HG02852 (cell line): ENCODE results near the gene TUT4.
A peak's percentile ranks its signal among the peaks of the same experiment; 100 is the strongest.
"Not testable (repeated sequence)": the region's sequence is repeated elsewhere in the genome, so short reads cannot be mapped to it uniquely, and the experiment has no call there.

Experiments
- ATAC-seq: cut with Tn5 transposase; IDR thresholded peaks from one replicate; pipeline ENCODE4 v1.9.1; 2021; ENCODE audit warnings: mild to moderate bottlenecking, moderate library complexity; ENCODE audit not compliant: unreplicated experiment

Gene TUT4, protein sequence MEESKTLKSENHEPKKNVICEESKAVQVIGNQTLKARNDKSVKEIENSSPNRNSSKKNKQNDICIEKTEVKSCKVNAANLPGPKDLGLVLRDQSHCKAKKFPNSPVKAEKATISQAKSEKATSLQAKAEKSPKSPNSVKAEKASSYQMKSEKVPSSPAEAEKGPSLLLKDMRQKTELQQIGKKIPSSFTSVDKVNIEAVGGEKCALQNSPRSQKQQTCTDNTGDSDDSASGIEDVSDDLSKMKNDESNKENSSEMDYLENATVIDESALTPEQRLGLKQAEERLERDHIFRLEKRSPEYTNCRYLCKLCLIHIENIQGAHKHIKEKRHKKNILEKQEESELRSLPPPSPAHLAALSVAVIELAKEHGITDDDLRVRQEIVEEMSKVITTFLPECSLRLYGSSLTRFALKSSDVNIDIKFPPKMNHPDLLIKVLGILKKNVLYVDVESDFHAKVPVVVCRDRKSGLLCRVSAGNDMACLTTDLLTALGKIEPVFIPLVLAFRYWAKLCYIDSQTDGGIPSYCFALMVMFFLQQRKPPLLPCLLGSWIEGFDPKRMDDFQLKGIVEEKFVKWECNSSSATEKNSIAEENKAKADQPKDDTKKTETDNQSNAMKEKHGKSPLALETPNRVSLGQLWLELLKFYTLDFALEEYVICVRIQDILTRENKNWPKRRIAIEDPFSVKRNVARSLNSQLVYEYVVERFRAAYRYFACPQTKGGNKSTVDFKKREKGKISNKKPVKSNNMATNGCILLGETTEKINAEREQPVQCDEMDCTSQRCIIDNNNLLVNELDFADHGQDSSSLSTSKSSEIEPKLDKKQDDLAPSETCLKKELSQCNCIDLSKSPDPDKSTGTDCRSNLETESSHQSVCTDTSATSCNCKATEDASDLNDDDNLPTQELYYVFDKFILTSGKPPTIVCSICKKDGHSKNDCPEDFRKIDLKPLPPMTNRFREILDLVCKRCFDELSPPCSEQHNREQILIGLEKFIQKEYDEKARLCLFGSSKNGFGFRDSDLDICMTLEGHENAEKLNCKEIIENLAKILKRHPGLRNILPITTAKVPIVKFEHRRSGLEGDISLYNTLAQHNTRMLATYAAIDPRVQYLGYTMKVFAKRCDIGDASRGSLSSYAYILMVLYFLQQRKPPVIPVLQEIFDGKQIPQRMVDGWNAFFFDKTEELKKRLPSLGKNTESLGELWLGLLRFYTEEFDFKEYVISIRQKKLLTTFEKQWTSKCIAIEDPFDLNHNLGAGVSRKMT (N-terminal part only)

DNA sequence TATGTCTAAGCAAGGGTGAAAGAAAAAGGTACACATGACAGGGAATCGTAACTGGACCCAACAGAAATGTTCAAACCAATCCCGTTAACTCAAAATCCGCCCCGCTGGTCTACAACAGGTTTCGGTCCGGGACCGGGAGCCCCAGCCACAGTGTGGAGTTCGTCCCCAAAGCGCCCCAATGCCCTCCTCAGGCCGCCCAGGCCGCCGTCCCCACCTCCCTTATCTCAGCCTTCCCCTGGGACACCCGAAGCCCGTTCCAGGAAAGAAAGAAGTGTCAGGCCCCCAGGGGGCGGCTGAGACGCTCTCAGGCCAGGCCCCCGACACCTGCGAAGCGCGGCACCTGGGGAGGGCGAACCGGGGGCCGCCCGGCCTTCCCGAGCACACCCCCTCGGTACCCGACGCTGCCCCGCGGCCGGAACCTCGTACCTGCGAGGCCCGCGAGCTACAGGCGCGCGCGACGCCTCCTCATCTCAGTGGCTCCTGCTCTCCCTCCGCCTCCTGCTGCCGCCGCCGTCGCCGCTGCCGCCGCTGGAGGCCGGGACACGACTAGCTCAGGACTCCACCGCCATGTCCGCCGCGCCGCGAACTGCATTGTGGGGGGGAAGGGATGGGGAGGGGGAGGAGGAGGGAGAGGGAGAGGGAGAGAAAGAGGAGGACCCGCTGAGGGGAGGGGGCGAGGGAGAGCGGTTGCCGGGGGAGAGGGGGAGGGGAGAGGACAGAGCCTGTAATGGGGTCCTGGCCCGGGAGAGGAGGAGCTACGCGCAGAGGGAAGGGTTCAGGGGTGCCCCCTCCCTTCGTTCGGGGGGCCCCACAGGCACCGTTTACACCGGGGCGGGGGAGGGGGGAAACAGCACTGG lies at the start of gene TUT4:
TUT4 (minus strand) TSS at position 588 of the 857 bp plus-strand sequence. CDS start 26,812 bp downstream, outside the sequence.
- ATAC-seq, result peak; percentile 37

DNA sequence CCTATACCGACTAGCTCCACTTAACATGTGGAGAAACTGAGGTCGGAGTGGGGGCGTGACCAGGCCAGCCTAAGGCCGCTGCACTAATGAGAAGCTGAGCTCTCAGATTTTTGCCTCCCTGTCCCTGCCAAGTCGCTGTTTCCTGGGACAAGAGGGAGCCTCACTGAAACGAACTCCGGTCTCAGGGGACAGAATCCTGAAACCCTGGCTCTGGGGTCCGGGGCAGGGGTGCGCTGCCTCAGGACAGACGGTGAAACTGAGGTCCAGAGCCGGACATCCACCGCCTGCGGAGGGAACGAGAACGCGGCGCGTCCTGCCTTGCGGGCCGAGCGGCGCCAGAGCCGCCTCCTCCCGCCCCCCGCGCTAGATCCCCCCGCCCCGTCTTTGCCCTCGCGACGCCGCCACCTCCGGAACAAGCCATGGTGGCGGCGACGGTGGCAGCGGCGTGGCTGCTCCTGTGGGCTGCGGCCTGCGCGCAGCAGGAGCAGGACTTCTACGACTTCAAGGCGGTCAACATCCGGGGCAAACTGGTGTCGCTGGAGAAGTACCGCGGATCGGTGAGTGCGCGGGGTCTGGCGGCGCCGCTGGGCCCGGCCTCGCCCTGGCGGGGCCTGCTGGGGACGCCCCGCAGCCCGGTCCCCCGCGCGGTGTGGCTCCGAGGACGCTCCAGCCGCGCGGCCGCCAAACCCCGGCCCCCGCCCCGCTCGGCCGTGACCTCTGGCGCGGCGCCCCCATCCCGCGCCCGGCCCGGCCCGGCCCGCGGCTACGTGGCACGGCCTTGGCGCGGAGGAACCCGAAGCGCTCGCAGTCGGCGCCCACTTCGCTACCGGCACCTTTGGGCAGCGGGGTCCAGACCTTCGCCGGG lies 49.3 kb upstream of the TUT4 start, which contains the start of gene GPX7:
GPX7 (plus strand) TSS at position 381 of the 865 bp plus-strand sequence; CDS start at position 420, 39 bp downstream.
- ATAC-seq, result no peak

DNA sequence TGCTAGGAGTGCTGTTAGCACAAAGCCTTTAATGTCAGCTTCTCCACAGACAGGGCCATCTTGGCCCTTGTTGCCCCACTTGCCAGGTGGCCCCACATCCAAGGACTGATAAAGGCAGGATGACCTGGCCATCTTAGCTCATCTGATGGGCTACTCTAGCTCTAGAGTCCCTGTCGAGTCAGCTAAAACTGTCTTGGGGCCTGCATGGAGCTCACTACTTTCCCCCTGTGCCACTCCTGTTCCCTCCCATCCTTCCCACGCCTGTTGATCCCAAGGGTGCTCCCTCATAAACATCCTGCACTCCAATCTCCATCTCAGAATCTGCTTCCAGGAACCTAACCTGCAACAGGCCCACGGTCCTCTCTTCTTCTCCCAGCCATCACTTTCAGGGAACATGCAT lies 48.6 kb upstream of the TUT4 start:
- no peak for ATAC-seq

DNA sequence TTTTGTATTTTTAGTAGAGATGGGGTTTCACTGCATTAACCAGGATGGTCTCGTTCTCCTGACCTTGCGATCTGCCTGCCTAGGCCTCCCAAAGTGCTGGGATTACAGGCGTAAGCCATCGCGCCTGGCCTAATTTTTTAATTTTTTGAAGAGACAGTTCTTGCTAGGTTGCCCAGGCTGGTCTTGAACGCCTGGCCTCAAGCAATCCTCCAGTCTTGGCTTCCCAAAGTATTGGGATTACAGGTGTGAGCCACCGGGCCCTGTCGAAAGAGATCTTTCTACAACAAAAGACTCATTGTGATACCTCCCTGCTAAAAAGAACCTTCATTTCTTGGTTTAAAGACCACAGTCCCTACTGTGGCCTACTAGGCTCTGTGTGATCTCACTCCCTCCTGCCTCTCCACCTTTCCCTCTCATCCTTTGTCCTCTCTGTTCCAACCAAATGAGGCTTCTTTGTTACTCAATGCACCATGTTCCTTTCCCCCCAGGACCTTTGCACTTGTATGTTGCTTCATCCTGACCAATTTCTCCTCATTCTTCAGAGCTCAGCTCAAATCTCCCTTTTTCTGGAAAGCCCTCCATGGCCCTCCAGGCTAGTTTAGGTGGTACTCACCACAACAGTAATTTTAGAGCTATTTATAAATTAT lies 47.8 kb upstream of the TUT4 start:
- ATAC-seq, result no peak

DNA sequence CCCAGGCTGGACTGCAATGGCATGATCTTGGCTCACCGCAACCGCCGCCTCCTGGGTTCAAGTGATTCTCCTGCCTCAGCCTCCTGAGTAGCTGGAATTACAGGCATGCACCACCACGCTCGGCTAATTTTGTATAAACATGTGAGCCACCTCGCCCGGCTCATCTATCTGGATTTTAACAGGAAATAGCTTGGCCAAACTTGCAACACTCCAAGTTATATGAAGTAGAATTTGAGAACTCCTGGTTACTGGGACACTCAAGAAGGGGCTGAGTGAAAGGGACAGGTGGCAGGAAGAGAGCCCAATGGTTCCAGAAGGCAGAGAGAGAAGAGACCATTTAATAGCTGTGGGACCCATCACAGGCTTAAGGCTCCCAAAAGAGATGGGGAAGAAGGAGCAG lies 46.3 kb upstream of the TUT4 start:
- ATAC-seq, result no peak

DNA sequence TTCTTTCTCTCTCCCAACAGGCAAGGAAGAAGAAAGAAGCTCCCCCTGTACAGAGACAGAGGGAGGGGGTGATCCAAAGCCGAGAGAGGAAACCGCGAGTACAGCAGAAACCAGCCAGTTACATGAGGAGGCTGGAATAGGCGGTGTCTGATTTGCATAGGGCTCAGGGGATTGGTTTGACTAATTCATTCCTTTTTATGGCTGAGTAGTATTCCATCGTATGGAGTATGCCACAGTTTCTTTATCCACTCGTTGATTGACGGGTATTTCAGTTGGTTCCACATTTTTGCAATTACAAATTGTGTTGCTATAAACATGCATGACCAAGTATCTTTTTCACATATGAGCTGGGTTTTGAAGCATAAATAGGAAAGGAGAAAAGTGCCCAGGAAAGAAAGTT lies 45.8 kb upstream of the TUT4 start:
- no peak for ATAC-seq

DNA sequence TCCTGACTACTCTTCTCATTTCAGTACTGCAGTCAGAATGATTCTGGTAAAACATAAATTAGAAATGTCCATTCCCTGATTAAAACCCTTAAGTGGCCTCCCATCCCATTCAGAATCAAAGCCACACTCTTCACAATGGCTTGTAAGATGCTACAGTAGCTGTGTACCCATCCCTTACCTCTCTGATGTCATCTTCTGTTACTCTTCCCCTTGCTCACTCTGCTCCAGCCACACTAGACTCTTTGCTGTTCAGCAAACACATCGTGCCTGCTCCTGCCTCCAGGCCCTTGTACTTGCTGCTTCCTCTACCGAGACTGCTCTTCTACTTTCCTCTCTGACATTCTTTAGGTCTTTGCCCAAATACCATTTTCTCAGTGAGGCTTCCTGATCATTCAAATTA lies 45.0 kb upstream of the TUT4 start:
- ATAC-seq, result no peak

DNA sequence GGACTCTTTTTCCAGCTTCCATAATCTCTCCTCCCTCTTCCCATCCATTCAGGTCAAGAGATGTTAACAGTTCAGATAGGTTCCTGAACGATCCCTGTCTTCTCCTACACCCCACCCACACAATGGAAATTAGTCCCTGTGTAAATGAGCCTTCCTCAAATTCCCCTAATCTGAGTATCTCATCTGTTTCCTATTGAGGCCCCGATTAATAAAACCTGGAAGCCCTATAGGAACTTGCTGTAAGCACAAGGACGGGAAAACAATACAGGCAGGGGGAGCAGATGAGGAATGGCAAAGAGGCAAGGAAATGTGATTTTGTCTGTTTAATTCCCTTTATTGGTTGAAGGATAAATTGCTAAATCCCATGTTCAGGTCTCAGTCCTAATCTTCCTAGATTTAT lies 42.2 kb upstream of the TUT4 start:
- no peak for ATAC-seq

DNA sequence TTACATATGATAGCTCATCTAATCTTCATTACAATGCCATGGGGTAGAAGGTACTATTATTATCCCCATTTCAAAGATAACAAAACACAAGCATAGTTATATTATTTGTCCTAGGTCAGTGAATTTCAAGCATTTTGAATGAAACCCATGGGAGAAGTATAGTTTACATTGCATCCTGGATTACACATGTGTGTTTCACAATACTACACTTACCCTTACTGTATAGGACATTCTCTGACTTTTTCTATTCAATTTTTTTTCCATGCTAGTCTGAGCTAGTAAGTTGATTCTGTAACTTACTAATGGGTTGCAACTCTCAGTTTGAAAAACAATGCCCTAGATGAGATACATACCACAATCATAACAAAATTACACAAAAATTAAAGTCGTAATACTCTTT lies 40.6 kb upstream of the TUT4 start:
- no peak for ATAC-seq

DNA sequence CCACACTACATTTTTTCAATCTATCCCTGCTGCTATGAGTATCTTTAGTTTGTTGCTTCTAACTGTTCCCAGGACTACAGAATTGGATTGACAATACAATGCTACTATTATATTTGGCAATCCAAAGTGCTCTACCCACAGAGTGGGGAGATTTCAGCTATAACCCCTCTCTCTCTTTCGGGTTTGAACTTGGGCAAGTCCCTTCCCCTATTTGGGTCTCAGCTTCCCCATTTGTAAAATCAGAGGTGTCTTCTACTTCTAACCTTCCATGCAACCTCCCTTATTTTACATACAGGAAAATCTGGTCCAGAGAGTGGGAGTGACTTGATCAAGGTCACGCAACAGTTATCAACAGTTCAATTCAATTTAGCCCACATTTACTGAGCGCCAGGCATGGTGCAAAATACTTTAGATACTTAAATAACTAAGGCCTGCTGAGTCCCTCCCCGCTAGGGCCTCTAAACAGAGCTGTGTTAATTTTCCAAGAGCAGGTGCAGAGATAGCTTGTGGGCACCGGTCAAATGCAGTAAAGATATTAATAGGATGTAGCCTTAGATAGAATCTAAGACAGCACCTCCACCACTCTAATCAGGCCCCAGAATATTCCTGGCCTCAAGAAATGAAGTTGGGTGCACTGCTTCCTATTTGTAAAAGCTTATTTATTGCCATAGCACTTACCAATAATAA lies 39.9 kb upstream of the TUT4 start:
- no peak for ATAC-seq

DNA sequence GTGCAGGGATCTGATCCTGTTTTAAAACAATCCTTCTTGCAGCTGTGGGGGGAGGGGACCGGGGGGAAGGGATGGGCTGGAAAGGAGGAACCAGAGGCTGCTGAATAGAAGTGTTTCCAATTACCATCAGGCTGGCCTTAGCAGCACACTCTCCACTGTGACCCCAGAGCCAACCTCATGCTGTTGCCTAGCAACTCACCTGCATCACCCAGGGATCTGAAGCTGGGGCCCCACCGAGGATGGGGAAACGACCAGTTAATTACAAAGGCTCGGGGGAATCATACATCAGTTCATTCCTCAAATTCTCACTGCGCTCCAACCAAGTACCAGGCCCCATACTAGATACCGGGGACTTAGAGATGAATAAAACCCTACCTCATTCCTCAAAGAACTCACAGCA lies 37.4 kb upstream of the TUT4 start:
- ATAC-seq, result no peak

DNA sequence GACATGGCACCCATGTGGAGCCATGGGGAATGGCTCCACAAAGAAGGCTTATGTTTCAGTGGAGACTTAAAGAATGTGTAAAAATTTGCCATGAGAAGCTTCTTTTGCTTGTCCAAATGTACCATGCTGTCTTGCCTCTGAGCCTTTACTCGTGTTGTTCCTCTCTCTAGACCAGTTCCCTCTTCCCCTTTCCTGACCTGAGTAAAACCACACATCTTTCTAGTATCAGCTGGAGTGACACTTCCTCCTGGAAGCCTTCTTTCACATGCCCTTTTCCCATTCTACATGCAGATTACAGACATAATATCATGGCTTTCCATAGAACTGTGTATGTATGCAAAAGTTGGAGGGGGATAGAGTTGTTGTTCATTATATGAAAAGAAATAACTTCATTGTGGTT lies 35.6 kb upstream of the TUT4 start:
- no peak for ATAC-seq

DNA sequence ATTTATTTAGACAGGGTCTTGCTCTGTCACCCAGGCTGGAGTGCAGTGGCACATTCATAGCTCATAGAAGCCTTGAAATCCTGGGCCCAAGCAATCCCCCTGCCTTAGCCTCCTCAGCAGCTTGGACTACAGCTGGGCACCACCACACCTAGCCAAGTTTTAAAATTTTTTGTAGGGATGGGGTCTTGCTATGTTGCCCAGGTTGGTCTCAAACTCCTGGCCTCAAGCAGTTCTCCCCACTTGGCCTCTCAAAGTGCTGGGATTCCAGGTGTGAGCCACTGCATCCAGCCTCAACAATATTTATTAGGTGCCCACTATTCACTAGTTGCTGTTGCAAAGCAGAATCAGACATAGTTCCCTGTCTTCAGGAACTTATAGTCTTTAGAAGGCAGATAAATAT lies 35.1 kb upstream of the TUT4 start:
- no peak for ATAC-seq

DNA sequence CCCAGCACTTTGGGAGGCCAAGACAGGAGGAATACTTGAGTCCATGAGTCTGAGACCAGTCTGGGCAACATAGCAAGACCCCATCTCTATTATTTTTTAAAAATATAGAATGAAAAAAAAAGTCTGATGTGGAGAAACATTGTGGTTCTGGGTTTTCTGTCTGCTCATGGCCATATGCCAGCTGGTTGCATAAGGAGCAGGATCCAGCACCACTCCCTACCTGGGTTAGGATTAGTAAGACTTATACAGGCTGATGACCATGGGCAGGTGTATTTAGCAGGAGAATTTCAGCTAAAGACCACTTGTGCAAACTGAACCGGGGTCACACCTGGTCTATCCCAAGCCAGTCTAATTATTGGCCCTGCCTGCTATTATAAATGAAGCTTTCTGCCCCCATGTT lies 32.6 kb upstream of the TUT4 start:
- ATAC-seq, result no peak

DNA sequence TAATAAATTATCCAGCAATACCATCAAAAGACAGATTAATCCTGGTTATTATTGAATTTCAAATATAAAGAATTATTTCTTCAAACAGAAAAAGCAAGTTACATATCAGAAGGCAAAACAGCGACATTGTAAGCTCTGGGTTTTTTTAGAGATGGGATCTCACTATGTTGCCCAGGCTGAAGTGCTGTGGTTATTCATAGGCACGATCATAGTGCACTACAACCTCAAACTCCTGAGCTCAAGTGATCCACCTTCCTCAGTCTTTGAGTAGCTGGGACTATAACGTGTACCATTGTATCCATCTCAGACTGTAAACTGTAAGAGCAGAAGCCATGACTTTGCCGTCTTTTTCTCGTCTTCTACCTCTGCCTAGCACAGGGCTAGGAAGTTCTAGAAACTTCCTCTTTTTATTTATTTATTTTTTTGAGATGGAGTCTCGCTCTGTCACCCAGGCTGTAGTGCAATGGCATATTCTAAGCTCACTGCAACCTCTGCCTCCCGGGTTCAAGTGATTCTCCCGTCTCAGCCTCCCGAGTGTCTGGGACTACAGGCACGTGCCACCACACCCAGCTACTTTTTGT lies 29.3 kb upstream of the TUT4 start:
- no peak for ATAC-seq

DNA sequence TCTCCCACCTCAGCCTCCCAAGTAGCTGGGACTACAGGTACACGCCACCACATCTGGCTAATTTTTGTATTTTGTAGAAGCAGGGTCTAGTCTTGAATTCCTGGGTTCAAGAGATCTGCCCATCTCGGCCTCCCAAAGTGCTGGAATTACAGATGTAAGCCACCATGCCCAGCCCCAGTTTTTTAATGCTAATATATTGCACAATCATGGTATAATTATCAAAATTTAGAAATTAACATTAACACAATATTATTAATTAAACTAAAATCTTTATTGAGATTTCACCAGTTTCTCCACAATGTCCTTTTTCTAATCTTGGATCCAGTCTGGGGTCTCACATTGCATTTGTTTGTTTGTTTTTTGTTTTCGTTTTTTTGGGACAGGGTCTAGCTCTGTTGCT lies 27.4 kb upstream of the TUT4 start:
- no peak for ATAC-seq

DNA sequence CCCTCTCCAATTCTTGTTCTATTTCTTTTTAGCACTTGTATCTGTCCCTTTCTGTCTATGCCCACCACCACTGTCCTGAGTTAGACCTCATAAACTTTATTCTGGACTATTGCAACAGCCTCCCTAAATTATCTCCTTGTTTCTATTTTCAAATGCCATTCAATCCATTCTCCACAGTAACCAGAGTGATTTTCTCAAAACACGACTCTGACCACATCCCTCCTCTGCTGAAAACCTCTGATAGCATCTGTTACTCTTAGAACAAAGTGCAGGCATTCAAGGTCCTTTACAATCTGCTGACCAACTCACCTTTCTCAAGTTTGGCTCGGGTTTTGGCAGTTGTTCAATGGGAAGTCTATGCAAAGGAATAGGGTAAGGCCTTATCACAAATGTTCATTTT lies 26.5 kb upstream of the TUT4 start:
- no peak for ATAC-seq

DNA sequence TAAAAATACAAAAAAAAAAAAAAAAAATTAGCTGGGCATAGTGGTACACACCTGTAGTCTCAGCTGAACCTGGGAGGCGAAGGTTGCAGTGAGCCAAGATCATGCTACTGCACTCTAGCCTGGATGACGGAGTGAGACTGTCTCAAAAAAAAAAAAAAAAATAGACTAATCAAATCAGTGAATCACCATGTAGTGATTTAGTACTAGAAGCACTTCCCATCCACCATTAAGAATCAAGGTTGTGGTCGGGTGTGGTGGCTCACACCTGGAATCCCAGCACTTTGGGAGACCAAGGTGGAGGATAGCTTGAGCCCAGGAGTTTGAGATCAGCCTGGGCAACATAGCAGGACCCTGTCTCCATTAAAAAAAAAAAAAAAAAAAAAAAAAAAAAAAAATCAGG lies 25.2 kb upstream of the TUT4 start:
- ATAC-seq, result not testable (repeated sequence)
